Activated CD4-positive, CD25-positive, alpha-beta regulatory T cell treated with anti-CD3 and anti-CD28 coated beads, Interleukin-2, amount 50 U/mL, for 16 hours (primary cell): ENCODE results near the gene SCN5A.

Experiments used
- DNase-seq: peaks from one replicate; pipeline ENCODE4 v3.0.0-alpha.2; 2020; ENCODE audit warnings: low read depth, low spot score

The SCN5A gene

DNA sequence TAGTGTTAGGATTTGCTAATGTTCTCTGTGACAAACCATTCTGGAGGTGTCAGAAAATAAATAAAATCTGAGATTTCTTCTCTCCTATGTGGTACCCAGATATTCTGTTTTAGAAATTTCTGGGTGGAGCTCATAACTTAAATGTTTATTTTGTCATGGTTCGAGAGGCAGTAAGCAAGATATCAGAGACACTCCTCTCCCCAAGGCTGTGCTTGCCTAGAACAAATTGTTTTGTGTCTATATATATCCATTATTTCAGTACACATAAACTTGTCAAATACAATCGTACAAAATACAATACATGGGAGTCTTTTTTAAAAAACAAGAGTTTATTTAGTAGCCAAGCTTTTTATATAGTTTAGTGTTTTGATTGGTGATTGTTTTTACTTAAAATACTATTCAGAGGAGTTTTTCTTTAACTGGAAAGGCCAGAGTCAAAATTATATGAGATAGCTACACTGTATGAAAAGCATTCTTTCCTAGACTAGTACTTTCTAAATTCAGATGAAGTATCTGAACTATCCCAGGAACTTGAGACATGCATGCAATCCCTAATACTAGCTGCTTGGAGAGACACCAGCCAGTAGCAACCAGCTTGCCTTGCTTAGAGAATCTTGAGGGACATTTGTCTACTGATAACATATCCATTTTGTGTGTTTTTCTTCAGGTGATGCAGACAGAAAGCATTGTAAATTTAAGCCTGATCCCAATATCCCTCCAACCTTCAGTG is 148.6 kb downstream of the SCN5A start:
- DNase-seq = no peak
